GM21825 (cell line): ENCODE results near the gene CIDEB.

Source experiments
- ATAC-seq: cut with Tn5 transposase; IDR thresholded peaks from one replicate; pipeline ENCODE4 v1.9.1; 2021; ENCODE audit warnings: mild to moderate bottlenecking, moderate library complexity; ENCODE audit not compliant: unreplicated experiment

Gene CIDEB

DNA sequence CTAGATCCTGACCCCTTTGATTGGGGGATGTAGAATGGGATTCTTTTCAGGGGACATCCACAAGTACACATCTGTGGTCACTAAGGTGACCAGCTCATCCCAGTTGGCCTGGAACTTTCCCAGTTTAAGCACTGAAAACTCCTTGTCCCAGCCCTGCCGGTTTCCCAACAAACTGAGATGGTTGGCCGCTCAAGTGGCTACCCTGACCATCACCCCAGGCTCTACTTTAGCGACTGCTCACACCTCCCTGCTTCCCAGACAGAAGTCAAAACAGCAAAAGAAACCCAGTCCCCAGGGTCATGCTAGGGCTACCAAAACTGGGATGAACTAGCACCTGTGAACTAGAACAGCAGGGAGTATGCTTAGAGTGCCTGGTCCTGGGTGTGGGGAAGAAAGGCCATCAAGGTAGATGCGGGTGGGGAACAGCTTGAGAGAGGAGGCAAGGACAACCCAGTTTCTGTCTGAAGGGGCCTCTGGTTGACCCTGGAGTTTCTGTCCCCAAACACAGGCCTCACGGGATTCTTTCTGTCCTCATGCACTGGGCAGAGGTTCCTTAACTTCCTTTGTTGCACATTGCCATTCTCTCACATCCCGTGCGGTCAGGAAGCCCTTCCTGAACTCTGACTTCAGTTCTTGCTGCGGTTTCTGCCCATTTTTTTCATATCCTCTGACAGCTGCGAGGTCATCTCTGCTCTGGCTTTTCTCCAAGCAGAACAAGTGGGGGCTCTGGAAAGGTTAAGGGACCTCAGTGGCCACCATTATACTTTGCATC, 5.1 kb upstream of the CIDEB start:
- ATAC-seq: no peak

DNA sequence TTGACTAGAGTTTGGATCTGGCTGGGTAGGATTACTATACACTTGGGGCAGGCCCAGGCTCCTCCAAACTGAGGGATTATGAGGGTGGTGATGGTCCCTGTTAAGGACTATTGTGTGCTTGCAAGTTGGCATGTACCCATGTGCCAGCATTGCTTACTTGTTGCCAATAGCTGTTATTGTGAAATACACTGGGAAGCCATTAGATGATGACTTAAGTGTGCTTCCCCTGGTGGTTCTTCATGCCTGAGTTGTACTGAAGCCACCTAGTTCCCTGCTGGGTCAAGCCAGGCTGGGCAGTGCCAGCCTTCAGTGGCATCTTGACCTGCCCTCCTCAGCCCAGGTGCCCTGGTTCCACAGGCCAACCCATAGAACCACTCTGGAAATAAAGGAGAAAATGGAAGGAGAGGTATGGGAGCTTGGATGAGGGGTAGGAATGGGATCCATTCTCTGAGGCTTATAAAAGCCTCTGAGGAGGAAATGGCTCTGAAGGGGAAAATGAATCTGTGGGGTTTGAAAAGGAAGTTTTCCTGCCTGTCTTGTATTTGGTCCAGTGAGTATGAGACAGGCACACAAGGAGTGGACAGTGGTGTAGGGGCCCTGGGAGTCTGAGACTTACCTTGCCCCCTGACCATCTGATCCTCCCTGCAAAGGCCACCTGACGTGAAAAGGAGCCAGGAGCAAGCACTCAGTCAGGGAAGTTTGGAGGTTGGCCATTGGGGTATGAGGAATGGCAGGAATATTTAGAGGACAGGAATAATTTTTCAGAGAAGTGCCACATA, 4.2 kb upstream of the CIDEB start:
- ATAC-seq: no peak

- peak; percentile 66 for ATAC-seq
Measured at GRCh38 chr14:24310646-24311604, 3.1 kb upstream of the CIDEB start, which contains the start of gene LTB4R. LTB4R (plus strand) TSS chr14:24311502; CDS start chr14:24315652, 4,150 bp downstream.

GRCh38 chr14:24310265-24310645, 2.5 kb upstream of the CIDEB start:
- ATAC-seq: no peak

GRCh38 chr14:24309538-24310264, 1.9 kb upstream of the CIDEB start, which contains the start of gene LTB4R2:
LTB4R2 (plus strand) TSS chr14:24310140; CDS start chr14:24310665, 525 bp downstream.
- ATAC-seq: no peak

DNA sequence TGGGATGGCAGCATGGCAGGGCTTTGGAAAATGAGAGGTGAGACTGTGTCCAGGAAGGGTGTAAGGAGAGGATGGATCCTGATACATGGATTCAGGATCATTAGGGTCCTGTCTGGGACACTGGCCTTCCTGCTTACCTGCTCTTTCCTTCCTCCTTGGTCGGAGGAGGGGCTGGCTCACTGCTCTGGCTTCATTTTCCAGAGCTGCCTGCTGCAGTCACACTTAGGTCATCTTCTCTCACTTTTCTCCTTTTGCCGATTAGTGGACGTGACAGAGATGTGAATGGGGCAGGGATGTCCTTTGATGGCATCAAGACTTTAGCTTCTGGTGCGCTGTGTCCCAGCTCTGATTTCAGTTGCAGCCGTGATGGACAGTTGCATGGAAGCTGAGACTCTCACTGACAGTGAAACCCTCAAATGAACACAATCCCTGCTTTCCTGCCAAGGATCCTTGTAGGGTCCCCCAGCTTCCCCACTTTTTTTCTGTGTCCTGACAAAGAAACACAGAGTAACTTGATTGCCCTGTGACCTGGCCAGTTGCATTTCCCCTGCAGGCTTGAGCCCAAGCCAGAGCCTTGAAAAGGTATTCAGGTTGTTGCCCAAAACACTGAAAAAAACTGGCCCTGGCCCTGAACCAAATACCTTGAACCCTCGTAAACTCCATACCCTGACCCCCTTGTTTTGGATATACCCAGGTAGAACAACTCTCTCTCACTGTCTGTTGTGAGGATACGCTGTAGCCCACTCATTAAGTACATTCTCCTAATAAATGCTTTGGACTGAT, 756 bp upstream of the CIDEB start:
- no peak for ATAC-seq

- no peak for ATAC-seq
Measured at GRCh38 chr14:24307156-24307574, 612 bp downstream of the CIDEB start.

GRCh38 chr14:24304019-24304387, 3.8 kb downstream of the CIDEB start:
- no peak for ATAC-seq

GRCh38 chr14:24300326-24300980, 7.3 kb downstream of the CIDEB start:
- ATAC-seq: no peak

- peak; percentile 62 for ATAC-seq
Measured at GRCh38 chr14:24299255-24300191, 8.3 kb downstream of the CIDEB start, which contains the start of the genes DHRS1 and NOP9. DHRS1 (minus strand) TSS chr14:24299780; CDS start chr14:24299106, 674 bp downstream. NOP9 (plus strand) TSS chr14:24299850; CDS start chr14:24299955, 105 bp downstream.

- no peak for ATAC-seq
Measured at GRCh38 chr14:24298892-24299254, 8.9 kb downstream of the CIDEB start.

DNA sequence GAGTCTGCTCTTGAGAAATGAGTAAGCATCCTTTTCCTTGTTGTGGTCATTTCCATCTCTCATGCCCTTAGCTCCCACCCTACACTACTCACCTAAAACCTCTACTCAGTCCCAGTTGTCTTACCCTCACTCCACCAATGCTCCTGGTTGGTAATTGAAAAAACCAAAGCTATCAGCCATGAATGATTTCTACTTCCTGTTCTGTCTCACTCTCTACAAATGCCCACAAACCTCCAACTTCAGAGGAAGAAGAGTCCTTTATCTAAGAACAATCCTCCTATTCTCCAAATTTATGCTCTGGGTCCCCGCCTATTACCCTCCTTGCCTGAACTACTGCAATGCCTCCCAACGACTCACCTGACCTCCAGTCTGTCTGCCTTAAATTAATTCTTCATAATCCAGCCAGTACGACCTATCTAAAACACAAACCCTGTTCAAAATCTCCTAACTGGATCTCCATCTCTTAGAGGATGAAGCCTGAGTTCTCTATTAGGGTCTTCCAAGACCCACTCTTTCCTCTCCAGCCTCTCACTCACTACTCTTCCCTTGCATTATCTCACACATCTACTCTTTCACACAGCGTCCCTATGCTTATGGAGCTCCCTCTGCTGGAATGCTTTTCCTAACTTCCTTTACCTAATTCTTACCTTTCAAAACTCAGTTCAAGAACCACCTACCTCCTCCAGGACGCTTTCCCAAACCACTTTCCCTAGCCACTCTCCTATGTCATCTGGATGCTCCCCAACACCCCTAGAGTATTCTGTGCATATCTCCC, 10.4 kb downstream of the CIDEB start:
- ATAC-seq: peak; percentile 20

GRCh38 chr14:24296341-24297157, 11.2 kb downstream of the CIDEB start:
- peak; percentile 45 for ATAC-seq

DNA sequence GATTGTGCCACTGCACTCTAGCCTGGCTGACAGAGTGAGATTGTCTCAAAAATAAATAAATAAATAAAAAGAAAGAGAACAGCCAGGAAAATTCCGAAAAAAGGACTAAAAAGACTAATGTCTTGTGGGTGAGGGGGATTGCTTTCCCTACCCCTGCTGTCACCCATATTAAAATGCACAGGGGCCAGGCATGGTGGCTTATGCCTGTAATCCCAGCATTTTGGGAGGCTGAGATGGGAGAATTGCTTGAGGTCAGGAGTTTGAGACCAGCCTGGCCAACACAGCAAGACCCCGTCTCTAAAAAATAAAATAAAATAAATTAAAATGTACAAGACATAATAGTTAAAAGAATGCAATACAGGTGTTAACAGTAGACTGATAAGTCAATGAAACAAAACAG, 14.3 kb downstream of the CIDEB start:
- no peak for ATAC-seq

DNA sequence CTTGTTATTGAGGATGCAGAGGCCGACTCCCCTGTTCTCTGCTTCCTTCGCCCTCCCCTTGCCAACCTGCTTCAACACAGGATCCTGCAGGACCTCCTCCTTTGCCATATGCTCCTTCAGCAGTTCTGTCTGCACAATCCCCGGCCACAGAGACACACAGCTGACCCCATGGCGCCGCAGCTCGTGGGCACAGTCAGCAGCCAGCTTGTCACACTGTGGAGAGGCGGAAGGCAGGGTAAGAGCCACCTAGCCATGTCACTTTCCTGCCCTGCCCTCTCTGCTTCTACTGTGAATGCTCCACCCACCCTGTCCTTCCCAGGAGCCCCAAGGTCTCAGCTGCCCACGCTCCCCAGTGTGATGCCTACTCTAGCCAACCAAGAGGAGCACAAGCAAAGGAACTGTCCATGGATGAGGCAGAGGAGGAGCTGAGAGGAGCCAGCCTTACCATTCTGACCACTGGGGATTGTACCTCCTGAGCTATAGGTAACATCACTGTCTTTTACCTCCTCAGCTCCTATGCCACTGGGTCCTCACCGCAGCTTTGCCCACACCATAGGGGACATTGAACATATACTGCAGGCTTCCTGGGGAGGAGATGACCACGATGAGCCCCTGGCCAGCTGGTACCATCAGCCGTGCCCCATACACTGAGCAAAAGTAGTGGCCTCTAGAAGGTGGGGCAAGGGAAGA, 15.5 kb downstream of the CIDEB start:
- no peak for ATAC-seq
